Cardiac muscle cell (in vitro differentiated cells and primary cell): ENCODE results near the gene CST6. TPM values are rescaled to one million over a fixed set of nuclear protein-coding genes. Genes with fewer than 3 reads are reported as not detected.

Experiments
- DNase-seq, 2 donors: peaks; one replicate each; pipeline versions ENCODE4 v3.0.0 to v3.0.0-alpha.2; 2010 to 2017; ENCODE audit warnings: low read depth in 1 of 2, low spot score in 1 of 2
- H3K27ac ChIP-seq: fragments of 200-600 bp; sonication (generic); 2 replicates; pipeline ENCODE4 v1.5.1; 2016
- H3K27me3 ChIP-seq: fragments of 200-600 bp; sonication (generic); 2 replicates; pipeline ENCODE4 v1.6.0; 2016; ENCODE audit warnings: control low read depth
- H3K36me3 ChIP-seq: fragments of 200-600 bp; sonication (generic); 2 replicates; pipeline ENCODE4 v1.5.1; 2016; ENCODE audit warnings: control low read depth
- H3K4me1 ChIP-seq: fragments of 200-600 bp; sonication (generic); 2 replicates; pipeline ENCODE4 v1.8.1; 2017; ENCODE audit warnings: low read depth, mild to moderate bottlenecking, mixed run types
- H3K4me3 ChIP-seq: fragments of 200-600 bp; sonication (generic); 2 replicates; pipeline ENCODE4 v1.5.1; 2016; ENCODE audit warnings: mild to moderate bottlenecking
- H3K9me3 ChIP-seq: fragments of 200-600 bp; sonication (generic); 2 replicates; pipeline ENCODE4 v1.5.1; 2017; ENCODE audit warnings: low read depth, mild to moderate bottlenecking, control low read depth
- CTCF ChIP-seq: IDR thresholded peaks from 2 replicates; pipeline ENCODE4 v1.5.1; 2012; ENCODE audit warnings: low read depth, mild to moderate bottlenecking, low read length
- polyA plus RNA-seq: library from polyadenylated mRNA; unstranded; fragments of >200 nt; fragmentation: Nextera tagmentation; extraction: Ambion mirVana; gene quantifications from 2 replicates; pipeline ENCODE4 v1.2.1, GENCODE V29; 2016
- total RNA-seq: library from RNA; depleted of rRNA; stranded (reverse); fragments of >200 nt; gene quantifications from 2 replicates; pipeline ENCODE4 v1.2.3, GENCODE V29; 2016

The CST6 gene
- total and polyA plus RNA-seq, 2 experiments from 2014 or later = not detected

GRCh38 chr11:65997286-65997685 lies 14.5 kb upstream of the CST6 start:
- Histone ChIP-seq H3K27me3 (no peaks in the 10 kb centered on the region), H3K36me3 (peaks cover 28% of the 10 kb centered on the region), H3K27ac (no peak overlapping the region), H3K4me3 (no peak overlapping the region), H3K9me3 (no peaks in the 10 kb centered on the region), H3K4me1 (no peaks in the 10 kb centered on the region)
- DNase-seq = peak in 1 of 2 donors; percentile 33
- TF ChIP-seq CTCF = no peak

GRCh38 chr11:66001942-66002647 lies 9.7 kb upstream of the CST6 start, which contains the start of the genes BANF1 and EIF1AD:
TSS of gene BANF1 (plus strand) at chr11:66002503. CDS start at chr11:66003251, 748 bp downstream.
TSS of gene EIF1AD (minus strand) at chr11:66002157. CDS start at chr11:66000389, 1,768 bp downstream.
- Histone ChIP-seq H3K27ac (peak within 1 kb of the TSS; percentile 98), H3K9me3 (no peaks in the 10 kb centered on the region), H3K4me3 (peak within 1 kb of the TSS; percentile 55), H3K27me3 (no peaks in the 10 kb centered on the region), H3K4me1 (no peaks in the 10 kb centered on the region), H3K36me3 (peaks cover 31% of the 10 kb centered on the region)
- no peak for TF ChIP-seq CTCF
- DNase-seq = peak; percentile 93 to 99

- Histone ChIP-seq H3K4me1 (no peaks in the 10 kb centered on the region), H3K4me3 (peak overlapping the region; percentile 55), H3K27ac (peak overlapping the region; percentile 98), H3K9me3 (no peaks in the 10 kb centered on the region), H3K36me3 (peaks cover 26% of the 10 kb centered on the region), H3K27me3 (no peaks in the 10 kb centered on the region)
- DNase-seq = peak; percentile 57
- TF ChIP-seq CTCF = no peak
Measured at GRCh38 chr11:66002648-66003225, 9.1 kb upstream of the CST6 start.

- Histone ChIP-seq H3K27ac (peak overlapping the region; percentile 98), H3K4me3 (peak overlapping the region; percentile 55), H3K4me1 (no peaks in the 10 kb centered on the region), H3K27me3 (no peaks in the 10 kb centered on the region), H3K9me3 (no peaks in the 10 kb centered on the region), H3K36me3 (peaks cover 22% of the 10 kb centered on the region)
- DNase-seq = no peak
- TF ChIP-seq CTCF = no peak
Measured at GRCh38 chr11:66003291-66003690, 8.5 kb upstream of the CST6 start.

GRCh38 chr11:66004186-66004585 lies 7.6 kb upstream of the CST6 start:
- Histone ChIP-seq H3K27ac (no peak overlapping the region), H3K4me1 (no peaks in the 10 kb centered on the region), H3K9me3 (no peaks in the 10 kb centered on the region), H3K36me3 (peaks cover 13% of the 10 kb centered on the region), H3K27me3 (no peaks in the 10 kb centered on the region), H3K4me3 (no peak overlapping the region)
- no peak for TF ChIP-seq CTCF
- no peak for DNase-seq
